BE2C (cell line): ENCODE data around the gene RIMBP2.

ENCODE experiments used
- DNase-seq: peaks from one replicate; pipeline ENCODE4 v3.0.0-alpha.2; 2020
- H3K27me3 ChIP-seq: fragments of 250-450 bp; sonication (Bioruptor Pico); 2 replicates; pipeline ENCODE4 v1.5.1; 2020; ENCODE audit warnings: mild to moderate bottlenecking
- H3K36me3 ChIP-seq: fragments of 250-450 bp; sonication (Bioruptor Pico); 2 replicates; pipeline ENCODE4 v1.5.1; 2020; ENCODE audit warnings: mild to moderate bottlenecking
- H3K4me1 ChIP-seq: fragments of 250-450 bp; sonication (Bioruptor Pico); 2 replicates; pipeline ENCODE4 v1.5.1; 2020
- H3K4me3 ChIP-seq: 2 replicates; pipeline ENCODE4 v1.5.1; 2011; ENCODE audit warnings: low read depth, low read length
- H3K9me3 ChIP-seq: fragments of 250-450 bp; sonication (Bioruptor Pico); 2 replicates; pipeline ENCODE4 v1.5.1; 2020
- TF ChIP-seq, protein P1 (sequence below): IDR thresholded peaks from 2 replicates; pipeline ENCODE4 v1.5.1; 2012; ENCODE audit warnings: mild to moderate bottlenecking, low read depth, low read length

RIMBP2 gene

DNA sequence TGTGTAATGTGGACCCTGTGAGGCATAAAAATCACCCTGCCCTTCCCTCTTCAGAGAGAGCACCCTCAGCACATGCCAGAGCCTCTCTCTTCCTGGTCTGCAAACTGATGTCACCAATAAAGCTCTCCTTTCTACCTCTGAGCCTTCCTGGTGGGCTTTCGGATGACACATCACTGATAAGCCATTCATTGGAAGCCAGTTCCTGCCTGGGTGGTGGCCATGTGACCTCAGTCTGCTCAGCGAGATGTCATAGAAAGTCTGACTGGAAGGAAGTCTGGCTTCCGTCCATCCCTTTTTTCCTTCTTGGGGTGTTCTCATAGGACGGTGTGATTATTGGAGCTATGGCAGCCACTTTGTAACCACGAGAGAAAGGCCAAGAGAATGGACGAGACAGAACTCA, 282.7 kb downstream of the RIMBP2 start:
- Histone ChIP-seq H3K9me3 (no peaks in the 10 kb centered on the region), H3K27me3 (no peaks in the 10 kb centered on the region), H3K4me1 (no peaks in the 10 kb centered on the region), H3K36me3 (peaks cover 94% of the 10 kb centered on the region), H3K4me3 (no peak overlapping the region)
- TF ChIP-seq, protein P1, sequence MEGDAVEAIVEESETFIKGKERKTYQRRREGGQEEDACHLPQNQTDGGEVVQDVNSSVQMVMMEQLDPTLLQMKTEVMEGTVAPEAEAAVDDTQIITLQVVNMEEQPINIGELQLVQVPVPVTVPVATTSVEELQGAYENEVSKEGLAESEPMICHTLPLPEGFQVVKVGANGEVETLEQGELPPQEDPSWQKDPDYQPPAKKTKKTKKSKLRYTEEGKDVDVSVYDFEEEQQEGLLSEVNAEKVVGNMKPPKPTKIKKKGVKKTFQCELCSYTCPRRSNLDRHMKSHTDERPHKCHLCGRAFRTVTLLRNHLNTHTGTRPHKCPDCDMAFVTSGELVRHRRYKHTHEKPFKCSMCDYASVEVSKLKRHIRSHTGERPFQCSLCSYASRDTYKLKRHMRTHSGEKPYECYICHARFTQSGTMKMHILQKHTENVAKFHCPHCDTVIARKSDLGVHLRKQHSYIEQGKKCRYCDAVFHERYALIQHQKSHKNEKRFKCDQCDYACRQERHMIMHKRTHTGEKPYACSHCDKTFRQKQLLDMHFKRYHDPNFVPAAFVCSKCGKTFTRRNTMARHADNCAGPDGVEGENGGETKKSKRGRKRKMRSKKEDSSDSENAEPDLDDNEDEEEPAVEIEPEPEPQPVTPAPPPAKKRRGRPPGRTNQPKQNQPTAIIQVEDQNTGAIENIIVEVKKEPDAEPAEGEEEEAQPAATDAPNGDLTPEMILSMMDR: no peak
- DNase-seq: peak; percentile 16

DNA sequence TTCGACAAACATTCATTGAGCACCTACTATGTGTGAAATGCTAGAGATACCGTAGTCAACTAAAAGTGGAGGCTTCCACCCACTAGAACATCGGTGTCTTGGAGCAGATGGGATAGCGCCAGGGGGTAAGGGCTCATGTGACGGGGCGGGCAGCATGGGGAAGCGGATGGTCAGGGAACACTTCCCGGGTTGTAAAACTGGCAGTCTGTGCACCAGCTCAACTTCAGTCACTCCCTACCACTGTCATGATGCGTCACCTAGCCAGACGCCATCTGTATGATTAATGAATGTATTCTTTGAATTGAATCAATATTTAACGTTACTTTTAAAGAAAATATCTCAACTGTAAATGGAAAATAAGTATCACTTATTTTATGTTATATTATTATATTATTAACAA, 284.9 kb downstream of the RIMBP2 start:
- Histone ChIP-seq H3K4me3 (no peak overlapping the region), H3K9me3 (no peaks in the 10 kb centered on the region), H3K36me3 (peaks cover 95% of the 10 kb centered on the region), H3K4me1 (no peaks in the 10 kb centered on the region), H3K27me3 (no peaks in the 10 kb centered on the region)
- peak; percentile 1 for DNase-seq
- TF ChIP-seq, protein P1: no peak

DNA sequence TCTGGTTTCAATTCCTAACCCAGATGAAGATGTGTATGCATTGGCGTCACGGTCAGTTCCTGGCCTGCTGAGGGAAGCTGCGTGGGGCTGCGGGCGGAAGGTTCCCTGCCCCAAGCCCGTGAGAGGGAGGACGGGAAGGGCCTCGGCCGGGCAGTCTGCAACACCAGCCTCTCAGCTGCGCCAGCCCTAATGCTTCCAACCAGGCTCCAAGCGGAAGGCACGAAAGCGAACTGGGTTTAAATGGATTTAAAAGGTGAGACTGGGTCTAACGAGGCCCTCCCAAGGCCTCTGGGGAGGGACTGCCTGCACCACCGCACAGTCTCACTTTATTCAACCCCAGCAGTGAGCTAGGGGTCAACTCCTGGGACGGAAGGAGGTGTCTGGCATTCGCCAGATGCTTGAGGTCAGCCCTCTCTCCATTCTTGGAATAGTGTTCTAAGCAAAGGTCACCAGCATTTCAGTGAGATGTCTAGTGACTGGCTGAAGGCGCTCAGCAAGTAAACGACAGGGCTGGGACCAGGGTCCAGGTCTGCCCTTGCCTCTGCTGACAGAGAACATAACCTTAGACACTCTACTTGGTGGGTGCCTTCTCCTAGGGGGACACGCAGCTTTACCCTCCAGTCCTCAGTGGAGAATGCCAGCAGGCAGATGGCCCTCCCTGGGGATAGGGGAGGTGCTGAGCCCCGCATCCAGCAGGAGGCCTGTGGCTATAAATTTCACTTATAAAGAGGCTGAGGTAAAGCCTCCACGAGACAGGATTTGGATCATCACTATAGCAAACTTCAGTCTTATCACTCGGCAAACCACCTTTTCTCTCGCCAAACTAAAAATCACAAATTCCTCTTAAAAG, 286.2 kb downstream of the RIMBP2 start:
- H3K4me1 ChIP-seq: no peaks in the 10 kb centered on the region
- H3K36me3 ChIP-seq: peaks cover 91% of the 10 kb centered on the region
- no peaks in the 10 kb centered on the region for H3K27me3 ChIP-seq
- no peak overlapping the region for H3K4me3 ChIP-seq
- TF ChIP-seq, protein P1: no peak
- DNase-seq: peak; percentile 32
- H3K9me3 ChIP-seq: no peaks in the 10 kb centered on the region

DNA sequence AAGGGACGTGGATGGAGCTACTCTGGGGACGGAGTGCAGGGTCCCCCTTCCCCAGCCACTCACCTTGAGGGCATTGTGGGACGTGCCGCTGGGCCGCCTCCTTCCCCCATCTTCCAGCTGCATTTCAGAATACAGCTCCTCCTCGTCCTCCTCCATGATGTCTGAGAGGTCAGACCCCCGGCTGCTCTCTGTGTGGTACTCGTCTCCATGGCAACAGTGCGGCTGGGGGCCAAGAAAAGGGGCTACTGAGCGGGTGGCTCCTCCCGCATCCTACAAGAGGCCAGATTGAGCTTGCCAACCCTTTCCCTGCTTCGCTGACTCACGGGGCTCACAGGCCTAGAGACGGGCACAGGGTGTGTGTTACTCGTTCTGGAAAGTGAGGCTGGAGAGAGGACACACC, 288.0 kb downstream of the RIMBP2 start:
- H3K27me3 ChIP-seq: no peaks in the 10 kb centered on the region
- peak; percentile 8 for DNase-seq
- peaks cover 80% of the 10 kb centered on the region for H3K36me3 ChIP-seq
- no peak overlapping the region for H3K4me3 ChIP-seq
- no peaks in the 10 kb centered on the region for H3K4me1 ChIP-seq
- TF ChIP-seq, protein P1: no peak
- H3K9me3 ChIP-seq: no peaks in the 10 kb centered on the region

DNA sequence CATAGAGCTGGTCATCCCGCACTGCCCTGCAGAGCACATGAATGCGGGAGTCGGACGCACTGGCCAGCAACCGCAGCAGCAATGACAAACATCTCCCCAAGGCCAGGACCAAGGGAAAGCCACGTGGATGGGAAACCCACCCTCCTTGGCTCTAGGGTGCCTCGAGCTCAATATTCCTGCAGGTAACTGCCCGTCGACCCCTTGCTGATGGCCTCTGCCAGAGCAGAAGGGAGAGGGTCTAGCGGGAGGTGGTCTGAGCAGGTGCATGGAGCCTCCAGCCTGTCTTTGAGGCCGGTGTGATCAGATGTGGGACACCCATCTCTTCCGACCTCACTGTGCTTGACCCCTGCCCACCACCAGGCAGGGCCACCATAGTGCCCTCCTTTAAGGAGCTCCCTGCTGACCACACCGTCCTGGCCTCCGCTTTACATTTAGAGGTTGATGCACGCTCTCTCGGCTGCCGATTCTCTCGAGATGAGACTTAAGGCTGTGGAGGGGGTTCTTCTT, 288.7 kb downstream of the RIMBP2 start:
- no peak overlapping the region for H3K4me3 ChIP-seq
- no peaks in the 10 kb centered on the region for H3K27me3 ChIP-seq
- peaks cover 80% of the 10 kb centered on the region for H3K36me3 ChIP-seq
- DNase-seq: peak; percentile 5
- no peaks in the 10 kb centered on the region for H3K9me3 ChIP-seq
- TF ChIP-seq, protein P1: no peak
- no peaks in the 10 kb centered on the region for H3K4me1 ChIP-seq

DNA sequence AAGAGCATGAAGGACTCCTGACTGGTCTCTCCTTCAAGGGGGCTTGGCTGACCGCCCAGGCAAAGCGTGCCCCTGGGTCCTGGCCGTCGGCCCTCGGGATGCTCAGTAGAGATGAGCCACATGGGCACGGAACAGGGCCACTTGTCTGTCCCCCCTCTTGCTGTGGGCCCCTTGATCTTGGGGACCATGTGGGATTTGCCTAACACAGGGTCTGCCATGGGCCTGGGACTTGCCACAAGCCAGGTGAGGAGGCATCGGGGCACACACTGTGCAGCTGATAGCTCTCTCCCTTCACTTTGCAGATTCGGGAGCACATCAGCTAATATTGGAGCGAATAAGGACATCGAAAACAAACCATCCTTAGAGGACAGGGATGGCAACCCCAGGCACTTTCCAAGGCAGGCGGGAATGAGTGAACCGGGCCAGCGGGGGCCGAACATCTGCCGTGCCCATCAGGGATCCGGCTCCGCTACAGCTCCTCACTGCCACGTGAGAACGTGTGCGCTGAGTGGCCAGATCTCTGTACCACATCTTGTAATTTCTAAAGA, 290.3 kb downstream of the RIMBP2 start:
- H3K9me3 ChIP-seq: no peaks in the 10 kb centered on the region
- no peaks in the 10 kb centered on the region for H3K4me1 ChIP-seq
- H3K4me3 ChIP-seq: no peak overlapping the region
- TF ChIP-seq, protein P1: no peak
- no peaks in the 10 kb centered on the region for H3K27me3 ChIP-seq
- H3K36me3 ChIP-seq: peaks cover 83% of the 10 kb centered on the region
- no peak for DNase-seq
